Neural progenitor cell (in vitro differentiated cells): ENCODE results near the gene NCR2. TPM values are rescaled to one million over a fixed set of nuclear protein-coding genes. Genes with fewer than 3 reads are reported as not detected.

ENCODE experiments used
- DNase-seq: peaks from one replicate; pipeline ENCODE4 v3.0.0-alpha.2; 2016; ENCODE audit warnings: low spot score
- H2AFZ ChIP-seq: fragments of 200-600 bp; sonication (generic); replicated peaks from 2 replicates; pipeline ENCODE4 v1.6.1; 2016; ENCODE audit warnings: antibody characterized with exemption
- H3F3A ChIP-seq: fragments of 200-600 bp; sonication (generic); 2 replicates; pipeline ENCODE4 v1.6.1; 2016; ENCODE audit warnings: antibody characterized with exemption, low read depth
- H3K27ac ChIP-seq: fragments of 200-600 bp; sonication (generic); 2 replicates; pipeline ENCODE4 v1.5.1; 2016; ENCODE audit warnings: mild to moderate bottlenecking
- H3K27me3 ChIP-seq: fragments of 200-600 bp; sonication (generic); 2 replicates; pipeline ENCODE4 v1.6.1; 2016; ENCODE audit warnings: mild to moderate bottlenecking, moderate library complexity
- H3K36me3 ChIP-seq: fragments of 200-600 bp; sonication (generic); 2 replicates; pipeline ENCODE4 v1.5.1; 2016
- H3K4me1 ChIP-seq: fragments of 200-600 bp; sonication (generic); 2 replicates; pipeline ENCODE4 v1.6.1; 2016; ENCODE audit warnings: mixed run types
- H3K4me2 ChIP-seq: fragments of 200-600 bp; sonication (generic); 2 replicates; pipeline ENCODE4 v1.6.1; 2016
- H3K4me3 ChIP-seq: fragments of 200-600 bp; sonication (generic); 2 replicates; pipeline ENCODE4 v1.5.1; 2016
- H3K79me2 ChIP-seq: fragments of 200-600 bp; sonication (generic); 2 replicates; pipeline ENCODE4 v1.6.1; 2016; ENCODE audit warnings: low read depth
- H3K9ac ChIP-seq: fragments of 200-600 bp; sonication (generic); 2 replicates; pipeline ENCODE4 v1.6.1; 2016
- H3K9me3 ChIP-seq: fragments of 200-600 bp; sonication (generic); 2 replicates; pipeline ENCODE4 v1.5.1; 2016; ENCODE audit warnings: low read depth
- H4K20me1 ChIP-seq: fragments of 200-600 bp; sonication (generic); 2 replicates; pipeline ENCODE4 v1.6.1; 2016; ENCODE audit warnings: low read depth
- H3K27ac Mint-ChIP-seq: 3 replicates; pipeline ENCODE4 v1.8.0; 2021; ENCODE audit warnings: mixed read lengths
- H3K27me3 Mint-ChIP-seq: 2 replicates; pipeline ENCODE4 v1.8.0; 2022; ENCODE audit warnings: low read depth, mild to moderate bottlenecking, inconsistent platforms, moderate library complexity, mixed read lengths; ENCODE audit not compliant: insufficient read depth
- H3K36me3 Mint-ChIP-seq: 3 replicates; pipeline ENCODE4 v1.8.0; 2021; ENCODE audit warnings: mixed read lengths
- H3K4me1 Mint-ChIP-seq: 3 replicates; pipeline ENCODE4 v1.8.0; 2021; ENCODE audit warnings: mixed read lengths
- H3K4me3 Mint-ChIP-seq: 3 replicates; pipeline ENCODE4 v1.8.0; 2021; ENCODE audit warnings: mild to moderate bottlenecking, moderate library complexity, mixed read lengths
- H3K9me3 Mint-ChIP-seq: 3 replicates; pipeline ENCODE4 v1.8.0; 2020; ENCODE audit warnings: mixed read lengths
- CTCF ChIP-seq: fragments of 200-600 bp; sonication (generic); IDR thresholded peaks from 2 replicates; pipeline ENCODE4 v1.5.1; 2017; ENCODE audit warnings: antibody characterized with exemption, mild to moderate bottlenecking
- EZH2 ChIP-seq: fragments of 200-600 bp; sonication (generic); IDR thresholded peaks from 2 replicates; pipeline ENCODE4 v1.6.1; 2017; ENCODE audit warnings: antibody characterized with exemption, mild to moderate bottlenecking, moderate library complexity
- EZH2phosphoT487 ChIP-seq: fragments of 200-600 bp; sonication (generic); IDR thresholded peaks from 2 replicates; pipeline ENCODE4 v1.6.1; 2017; ENCODE audit warnings: antibody characterized with exemption
- total RNA-seq: library from RNA; depleted of rRNA; stranded (reverse); fragments of >200 nt; gene quantifications from 2 replicates; pipeline ENCODE4 v1.2.3, GENCODE V29; 2015; ENCODE audit warnings: low replicate concordance

The NCR2 gene
- total RNA-seq, 1 donor from 2014 or later, result not detected

GRCh38 chr6:41335943-41336342 lies 535 bp downstream of the NCR2 start:
- no peak overlapping the region for H3K4me2 ChIP-seq
- no peaks in the 10 kb centered on the region for H3K79me2 ChIP-seq
- H3K4me3 Mint-ChIP-seq, result no peak overlapping the region
- H4K20me1 ChIP-seq, result no peaks in the 10 kb centered on the region
- peaks cover 9% of the 10 kb centered on the region for H3K4me1 Mint-ChIP-seq
- no peak overlapping the region for H2AFZ ChIP-seq
- no peak overlapping the region for H3K27ac Mint-ChIP-seq
- H3K27me3 Mint-ChIP-seq, result peaks cover 20% of the 10 kb centered on the region
- H3K9me3 Mint-ChIP-seq, result no peaks in the 10 kb centered on the region
- H3K9ac ChIP-seq, result no peak overlapping the region
- TF ChIP-seq CTCF (no peak), EZH2 (no peak), EZH2phosphoT487 (no peak)
- no peak overlapping the region for H3K27ac ChIP-seq
- no peaks in the 10 kb centered on the region for H3K4me1 ChIP-seq
- H3K36me3 ChIP-seq, result no peaks in the 10 kb centered on the region
- H3K4me3 ChIP-seq, result no peak overlapping the region
- peaks cover 9% of the 10 kb centered on the region for H3K27me3 ChIP-seq
- no peaks in the 10 kb centered on the region for H3F3A ChIP-seq
- no peaks in the 10 kb centered on the region for H3K36me3 Mint-ChIP-seq
- no peaks in the 10 kb centered on the region for H3K9me3 ChIP-seq
- no peak for DNase-seq

GRCh38 chr6:41336824-41337223 lies 1.4 kb downstream of the NCR2 start:
- DNase-seq, result no peak
- no peak overlapping the region for H3K4me3 Mint-ChIP-seq
- Histone ChIP-seq H3K79me2 (no peaks in the 10 kb centered on the region), H3K4me1 (no peaks in the 10 kb centered on the region), H3K27ac (no peak overlapping the region), H3K9ac (no peak overlapping the region), H3K27me3 (peaks cover 9% of the 10 kb centered on the region), H3K36me3 (no peaks in the 10 kb centered on the region), H4K20me1 (no peaks in the 10 kb centered on the region), H3F3A (no peaks in the 10 kb centered on the region), H3K9me3 (no peaks in the 10 kb centered on the region), H3K4me3 (no peak overlapping the region), H2AFZ (no peak overlapping the region), H3K4me2 (no peak overlapping the region)
- H3K4me1 Mint-ChIP-seq, result peaks cover 9% of the 10 kb centered on the region
- no peak overlapping the region for H3K27ac Mint-ChIP-seq
- peaks cover 16% of the 10 kb centered on the region for H3K27me3 Mint-ChIP-seq
- H3K9me3 Mint-ChIP-seq, result no peaks in the 10 kb centered on the region
- no peak for TF ChIP-seq EZH2phosphoT487
- TF ChIP-seq CTCF, result no peak
- no peak for TF ChIP-seq EZH2
- H3K36me3 Mint-ChIP-seq, result no peaks in the 10 kb centered on the region

GRCh38 chr6:41337709-41338108 lies 2.3 kb downstream of the NCR2 start:
- Histone ChIP-seq H3K4me1 (no peaks in the 10 kb centered on the region), H3K9ac (no peak overlapping the region), H3K4me2 (no peak overlapping the region), H3K4me3 (no peak overlapping the region), H3K27ac (no peak overlapping the region), H4K20me1 (no peaks in the 10 kb centered on the region), H3K9me3 (no peaks in the 10 kb centered on the region), H3K79me2 (no peaks in the 10 kb centered on the region), H3K36me3 (no peaks in the 10 kb centered on the region), H3F3A (no peaks in the 10 kb centered on the region), H3K27me3 (peaks cover 9% of the 10 kb centered on the region), H2AFZ (no peak overlapping the region)
- Mint-ChIP-seq H3K27me3 (peaks cover 18% of the 10 kb centered on the region), H3K9me3 (no peaks in the 10 kb centered on the region), H3K4me1 (peaks cover 12% of the 10 kb centered on the region), H3K27ac (no peak overlapping the region), H3K4me3 (no peak overlapping the region), H3K36me3 (no peaks in the 10 kb centered on the region)
- TF ChIP-seq EZH2 (no peak), CTCF (no peak), EZH2phosphoT487 (no peak)
- DNase-seq, result no peak

- H3K4me2 ChIP-seq, result no peak overlapping the region
- H3K9me3 ChIP-seq, result no peaks in the 10 kb centered on the region
- H4K20me1 ChIP-seq, result no peaks in the 10 kb centered on the region
- peaks cover 18% of the 10 kb centered on the region for H3K4me1 Mint-ChIP-seq
- H3K36me3 ChIP-seq, result no peaks in the 10 kb centered on the region
- no peak overlapping the region for H3K4me3 Mint-ChIP-seq
- H3K27ac ChIP-seq, result no peak overlapping the region
- H3K27me3 ChIP-seq, result peaks cover 9% of the 10 kb centered on the region
- DNase-seq, result no peak
- H3K4me1 ChIP-seq, result no peaks in the 10 kb centered on the region
- no peak overlapping the region for H3K27ac Mint-ChIP-seq
- H2AFZ ChIP-seq, result no peak overlapping the region
- no peaks in the 10 kb centered on the region for H3K79me2 ChIP-seq
- no peaks in the 10 kb centered on the region for H3F3A ChIP-seq
- peaks cover 18% of the 10 kb centered on the region for H3K27me3 Mint-ChIP-seq
- H3K36me3 Mint-ChIP-seq, result no peaks in the 10 kb centered on the region
- H3K9me3 Mint-ChIP-seq, result no peaks in the 10 kb centered on the region
- no peak for TF ChIP-seq EZH2phosphoT487
- no peak for TF ChIP-seq EZH2
- TF ChIP-seq CTCF, result no peak
- no peak overlapping the region for H3K4me3 ChIP-seq
- H3K9ac ChIP-seq, result no peak overlapping the region
Measured at GRCh38 chr6:41338659-41339058, 3.3 kb downstream of the NCR2 start.
